LNCaP clone FGC (cell line): Measurements from ENCODE around the gene SMO.
"Not testable (repeated sequence)": the region's sequence is repeated elsewhere in the genome, so short reads cannot be mapped to it uniquely, and the experiment has no call there.

ENCODE experiments used
- DNase-seq: peaks from one replicate; pipeline ENCODE4 v3.0.0-alpha.2; 2011; ENCODE audit warnings: low read depth
- H3K4me3 ChIP-seq: 2 replicates; pipeline ENCODE4 v1.5.1; 2011; ENCODE audit warnings: mild to moderate bottlenecking, low read depth, low read length, control low read depth
- TF ChIP-seq, protein P1 (sequence below): IDR thresholded peaks from 2 replicates; pipeline ENCODE4 v1.5.1; 2012; ENCODE audit warnings: mild to moderate bottlenecking; ENCODE audit not compliant: control insufficient read depth, insufficient read depth; ENCODE audit errors: extremely low read depth

Gene SMO

DNA sequence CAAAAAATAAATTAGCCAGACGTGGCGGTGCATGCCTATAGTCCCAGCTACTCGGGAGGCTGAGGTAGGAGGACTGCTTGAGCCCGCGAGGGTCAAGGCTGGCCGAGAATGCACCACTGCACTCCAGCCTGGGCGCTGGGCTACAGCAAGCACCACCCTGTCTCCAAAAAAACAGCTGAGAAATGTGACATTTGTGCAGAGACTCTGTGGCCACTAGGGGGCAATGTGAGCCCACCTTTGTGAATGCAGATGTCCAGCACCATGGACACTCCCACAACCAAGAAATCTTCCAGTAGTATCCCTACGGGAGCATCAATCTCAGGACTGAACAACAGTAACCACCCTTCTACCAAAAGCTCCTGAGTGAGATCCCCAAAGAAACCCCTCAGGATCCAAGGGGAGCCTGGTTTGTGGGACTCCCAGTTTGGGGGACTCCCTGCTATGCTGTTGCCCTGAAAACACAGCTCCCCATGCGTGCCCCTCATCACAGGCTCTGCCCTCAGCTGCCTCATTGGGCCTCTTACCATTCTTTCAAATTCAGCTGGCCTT is 30.2 kb downstream of the SMO start:
- H3K4me3 ChIP-seq: no peak overlapping the region
- DNase-seq: peak; percentile 36
- TF ChIP-seq, protein P1, sequence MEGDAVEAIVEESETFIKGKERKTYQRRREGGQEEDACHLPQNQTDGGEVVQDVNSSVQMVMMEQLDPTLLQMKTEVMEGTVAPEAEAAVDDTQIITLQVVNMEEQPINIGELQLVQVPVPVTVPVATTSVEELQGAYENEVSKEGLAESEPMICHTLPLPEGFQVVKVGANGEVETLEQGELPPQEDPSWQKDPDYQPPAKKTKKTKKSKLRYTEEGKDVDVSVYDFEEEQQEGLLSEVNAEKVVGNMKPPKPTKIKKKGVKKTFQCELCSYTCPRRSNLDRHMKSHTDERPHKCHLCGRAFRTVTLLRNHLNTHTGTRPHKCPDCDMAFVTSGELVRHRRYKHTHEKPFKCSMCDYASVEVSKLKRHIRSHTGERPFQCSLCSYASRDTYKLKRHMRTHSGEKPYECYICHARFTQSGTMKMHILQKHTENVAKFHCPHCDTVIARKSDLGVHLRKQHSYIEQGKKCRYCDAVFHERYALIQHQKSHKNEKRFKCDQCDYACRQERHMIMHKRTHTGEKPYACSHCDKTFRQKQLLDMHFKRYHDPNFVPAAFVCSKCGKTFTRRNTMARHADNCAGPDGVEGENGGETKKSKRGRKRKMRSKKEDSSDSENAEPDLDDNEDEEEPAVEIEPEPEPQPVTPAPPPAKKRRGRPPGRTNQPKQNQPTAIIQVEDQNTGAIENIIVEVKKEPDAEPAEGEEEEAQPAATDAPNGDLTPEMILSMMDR: peak; percentile 91

DNA sequence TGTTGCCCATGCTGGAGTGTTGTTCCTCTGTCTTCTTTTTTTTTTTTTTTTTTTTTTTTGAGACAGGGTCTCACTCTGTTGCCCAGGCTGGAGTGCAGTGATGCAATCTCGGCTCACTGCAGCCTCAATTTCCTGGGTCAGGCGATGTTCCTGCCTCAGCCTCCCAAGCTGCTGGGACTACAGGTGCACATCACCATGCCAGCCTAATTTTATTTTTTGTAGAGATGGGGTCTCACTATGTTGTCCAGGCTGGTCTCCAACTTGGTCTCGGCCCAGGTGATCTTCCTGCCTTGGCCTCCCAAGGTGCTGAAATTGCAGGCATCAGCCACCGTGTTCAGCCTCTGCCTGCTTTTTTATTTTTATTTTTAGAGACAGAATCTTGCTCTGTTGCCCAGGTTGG is 30.7 kb downstream of the SMO start:
- DNase-seq, H3K4me3 ChIP-seq: not testable (repeated sequence)

DNA sequence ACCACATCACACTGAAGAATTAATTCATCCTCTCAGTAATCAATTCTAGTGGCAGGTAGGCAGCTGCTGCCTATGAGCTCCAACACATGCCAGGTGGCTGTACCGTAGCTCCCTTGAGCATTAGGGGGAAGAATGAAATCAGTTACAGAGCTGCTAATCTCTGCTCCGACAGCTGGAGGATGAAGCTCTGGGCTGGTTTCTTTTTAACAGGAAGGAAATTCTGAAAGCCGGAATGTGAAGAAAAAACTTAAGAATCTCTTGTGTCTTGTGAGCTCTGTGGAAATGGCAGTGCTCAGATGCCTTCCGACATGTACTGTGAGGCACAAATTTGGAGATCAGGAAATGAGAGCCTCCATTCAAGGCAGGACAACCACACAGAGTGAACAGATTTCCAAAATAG is 33.6 kb downstream of the SMO start:
- DNase-seq: no peak
- TF ChIP-seq, protein P1: no peak
- no peak overlapping the region for H3K4me3 ChIP-seq

DNA sequence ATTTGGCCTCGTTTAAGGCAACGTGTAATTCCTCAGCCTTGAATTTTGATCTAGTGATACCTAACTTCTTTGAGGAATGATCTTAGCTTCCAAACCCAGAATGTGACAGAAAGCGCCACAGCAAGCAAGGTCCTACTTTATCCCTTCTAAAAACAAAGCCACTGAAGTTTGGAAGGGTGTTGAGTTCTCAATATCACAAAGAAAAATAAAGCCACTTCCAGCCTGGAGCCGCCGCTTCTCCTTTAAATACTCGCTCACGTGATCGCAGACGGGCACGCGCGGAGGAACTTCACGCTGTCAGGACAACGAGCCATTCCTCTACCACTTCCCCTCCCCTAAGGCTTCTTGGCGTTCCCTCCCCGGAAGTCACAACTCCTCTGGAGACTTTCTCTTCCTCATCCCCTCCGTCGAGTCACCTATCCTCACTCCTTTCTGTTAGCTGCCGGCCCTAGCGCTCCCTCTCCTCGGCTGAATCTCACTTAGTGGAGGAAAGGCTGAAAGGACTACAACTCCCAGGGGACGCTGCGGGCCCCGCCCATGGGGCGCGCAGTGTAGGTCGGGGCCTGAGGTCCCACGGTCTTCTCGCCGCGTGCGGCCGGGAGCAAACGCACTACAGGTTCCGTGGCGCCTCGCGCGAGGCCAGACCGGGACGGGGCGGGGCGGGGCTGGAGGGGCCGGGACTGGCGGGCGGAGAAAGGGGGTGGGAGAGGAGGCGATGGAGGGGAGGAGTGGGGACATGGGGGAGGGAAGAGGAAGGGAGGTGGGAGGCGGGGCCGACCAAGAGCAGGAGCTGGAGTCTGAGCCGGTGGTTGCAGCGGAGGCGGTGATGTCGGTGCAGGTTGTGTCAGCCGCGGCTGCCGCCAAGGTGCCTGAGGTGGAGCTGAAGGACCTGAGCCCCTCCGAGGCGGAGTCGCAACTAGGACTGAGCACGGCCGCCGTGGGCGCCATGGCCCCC is 36.1 kb downstream of the SMO start, which contains the start of gene AHCYL2:
Gene AHCYL2, plus strand, starts transcription at position 780 of the 955 bp plus-strand sequence.
- peak within 1 kb of the TSS; percentile 74 for H3K4me3 ChIP-seq
- TF ChIP-seq, protein P1: no peak
- DNase-seq: peak; percentile 92

DNA sequence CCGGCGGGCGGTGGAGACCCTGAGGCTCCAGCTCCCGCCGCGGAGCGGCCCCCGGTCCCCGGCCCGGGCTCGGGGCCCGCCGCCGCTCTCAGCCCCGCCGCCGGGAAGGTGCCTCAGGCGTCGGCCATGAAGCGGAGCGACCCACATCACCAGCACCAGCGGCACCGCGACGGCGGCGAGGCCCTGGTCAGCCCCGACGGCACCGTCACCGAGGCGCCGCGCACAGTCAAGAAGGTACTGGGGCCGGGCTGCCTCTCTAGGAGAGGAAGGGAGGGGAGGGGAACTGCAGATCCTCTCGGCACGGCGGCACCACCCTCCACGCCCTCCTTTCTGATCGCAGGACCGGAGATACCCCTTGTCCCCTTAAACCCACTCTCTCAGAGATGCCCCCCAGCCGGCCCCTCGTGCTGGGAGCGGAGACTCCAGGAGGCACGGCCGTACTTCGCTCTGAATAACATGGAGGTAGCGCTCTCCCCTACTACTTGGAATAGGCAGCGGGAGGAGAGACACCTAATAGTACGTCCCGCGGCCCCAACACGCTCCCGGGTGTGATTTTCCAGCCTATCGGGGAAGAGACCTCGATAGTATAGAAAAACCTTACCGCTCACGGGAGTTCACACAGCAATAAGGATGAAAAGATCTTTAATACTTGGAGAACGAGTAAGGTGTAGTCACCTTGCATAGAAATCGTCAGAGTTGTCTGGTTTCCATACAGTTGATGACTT is 36.9 kb downstream of the SMO start:
- TF ChIP-seq, protein P1: no peak
- H3K4me3 ChIP-seq: peak overlapping the region; percentile 74
- DNase-seq: no peak

DNA sequence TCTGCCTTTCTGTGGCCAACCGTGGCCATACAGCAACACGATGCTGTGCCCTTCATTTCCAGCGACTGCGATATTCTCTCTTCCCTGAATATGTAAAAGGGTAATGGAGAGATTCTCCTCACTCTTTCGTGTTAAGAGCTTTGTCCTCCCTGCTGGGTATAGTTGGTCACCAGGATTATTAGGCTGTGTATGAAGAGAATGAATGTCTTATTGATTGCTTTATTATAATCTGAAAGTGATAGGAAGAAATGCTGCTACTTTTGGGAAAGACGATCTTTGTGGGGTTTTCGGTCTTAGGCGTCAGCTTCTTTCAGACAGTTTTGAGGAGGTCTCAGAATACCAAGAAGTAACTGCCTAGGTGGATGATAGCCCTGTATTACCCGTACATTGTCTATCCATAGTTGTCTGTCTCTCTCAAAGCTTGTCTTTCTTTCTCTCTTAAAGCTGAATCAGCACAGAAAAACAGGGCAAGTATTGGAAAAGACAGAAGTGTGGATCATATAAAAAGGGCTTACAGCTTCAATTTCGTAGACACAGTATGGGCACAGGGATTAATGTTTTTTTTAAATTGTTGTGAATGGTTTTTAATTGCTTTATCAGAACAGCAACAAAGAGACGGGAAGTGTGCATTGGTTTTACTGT is 37.6 kb downstream of the SMO start:
- TF ChIP-seq, protein P1: no peak
- no peak for DNase-seq
- peak overlapping the region; percentile 74 for H3K4me3 ChIP-seq
